Inflammatory macrophage (primary cell): Measurements from ENCODE around the gene SBNO2.

ENCODE experiments used
- DNase-seq, 2 donors: peaks; one replicate each; pipeline ENCODE4 v3.0.0-alpha.2; 2020 to 2022

SBNO2 gene

GRCh38 chr19:1151917-1152587, 22.0 kb downstream of the SBNO2 start:
- DNase-seq: no peak

DNA sequence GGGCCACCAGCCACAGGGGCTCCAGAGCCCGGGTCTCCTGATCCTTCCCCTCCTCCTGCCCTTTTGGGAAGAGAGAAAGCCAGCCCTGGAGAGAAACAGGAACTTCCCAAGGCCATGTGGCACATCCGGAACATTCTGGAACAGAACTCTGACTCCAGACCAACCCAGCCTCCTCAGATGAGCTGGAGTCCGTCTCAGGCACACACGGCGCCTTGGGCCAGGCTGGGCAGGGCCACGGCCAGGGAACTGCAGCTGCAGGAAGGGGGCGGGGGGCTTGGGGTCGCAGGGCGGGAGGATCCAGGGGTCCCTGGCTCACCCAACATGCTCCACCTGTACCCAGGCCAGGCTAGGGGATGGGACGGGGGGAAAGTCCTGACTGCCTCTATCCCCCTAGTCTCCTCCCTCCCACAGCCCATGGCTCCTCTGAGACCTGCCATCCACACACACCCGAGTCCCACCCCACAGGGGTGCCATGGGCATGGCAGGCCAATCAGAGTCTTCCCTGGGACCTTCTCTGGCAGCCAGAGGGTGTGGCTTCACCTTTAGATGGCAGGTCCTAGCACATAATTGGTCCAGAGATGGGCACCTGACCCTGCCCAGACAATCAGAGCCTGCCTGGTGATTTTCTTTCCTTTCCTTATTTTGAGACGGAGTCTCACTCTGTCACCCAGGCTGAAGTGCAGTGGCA, 22.9 kb downstream of the SBNO2 start:
- DNase-seq: peak in 1 of 2 donors; percentile 50

DNA sequence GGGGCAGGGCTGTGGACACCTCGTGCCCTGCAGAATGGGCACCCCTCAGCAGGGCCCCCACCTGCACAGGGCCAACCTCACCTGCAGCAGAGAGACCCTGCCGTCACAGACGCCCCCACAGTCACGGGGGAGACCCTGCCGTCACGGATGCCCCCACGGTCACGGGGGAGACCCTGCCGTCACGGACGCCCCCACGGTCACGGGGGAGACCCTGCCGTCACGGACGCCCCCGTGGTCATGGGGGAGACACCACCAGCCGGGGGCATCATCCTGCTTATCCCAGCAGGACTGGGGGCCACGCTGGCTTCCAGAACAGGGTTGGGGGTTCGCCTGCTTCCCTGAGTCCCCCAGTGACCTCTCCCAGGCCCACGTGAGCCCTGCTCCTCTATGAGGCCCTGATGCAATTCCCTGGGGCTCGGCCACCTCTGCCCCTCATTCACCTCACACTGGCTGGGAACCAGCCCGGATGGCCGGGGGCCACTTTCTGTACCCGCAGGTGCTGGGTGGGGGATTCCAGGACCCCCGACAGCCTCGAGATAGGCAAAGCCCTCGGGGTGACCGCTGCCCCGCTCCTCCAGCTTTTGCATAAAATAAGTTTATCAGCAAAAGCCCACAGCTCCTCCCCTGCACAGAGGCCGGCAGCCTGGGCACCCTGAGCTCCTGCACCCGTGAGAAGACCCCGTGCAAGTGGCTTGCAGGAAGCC, 23.6 kb downstream of the SBNO2 start:
- no peak for DNase-seq

GRCh38 chr19:1149259-1150045, 24.6 kb downstream of the SBNO2 start:
- no peak for DNase-seq

- DNase-seq: no peak
These were observed 26.0 kb downstream of the SBNO2 start for GRCh38 chr19:1147934-1148549.

- no peak for DNase-seq
These were observed 26.9 kb downstream of the SBNO2 start for GRCh38 chr19:1146858-1147780.

DNA sequence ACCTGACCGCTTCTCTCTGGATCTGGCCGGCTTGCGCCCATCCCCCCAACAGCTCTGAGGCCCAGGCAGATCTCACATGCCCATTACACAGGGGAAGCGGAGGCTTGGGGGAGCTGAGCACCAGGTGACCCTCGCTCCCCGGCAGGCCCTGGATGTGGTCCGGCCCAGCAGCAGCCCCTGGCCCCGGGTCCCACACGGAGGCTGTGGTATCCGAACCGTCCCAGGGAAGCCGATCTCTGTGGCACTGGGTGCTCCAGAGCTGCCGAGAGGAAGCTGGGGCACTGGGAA, 27.7 kb downstream of the SBNO2 start:
- DNase-seq: no peak

DNA sequence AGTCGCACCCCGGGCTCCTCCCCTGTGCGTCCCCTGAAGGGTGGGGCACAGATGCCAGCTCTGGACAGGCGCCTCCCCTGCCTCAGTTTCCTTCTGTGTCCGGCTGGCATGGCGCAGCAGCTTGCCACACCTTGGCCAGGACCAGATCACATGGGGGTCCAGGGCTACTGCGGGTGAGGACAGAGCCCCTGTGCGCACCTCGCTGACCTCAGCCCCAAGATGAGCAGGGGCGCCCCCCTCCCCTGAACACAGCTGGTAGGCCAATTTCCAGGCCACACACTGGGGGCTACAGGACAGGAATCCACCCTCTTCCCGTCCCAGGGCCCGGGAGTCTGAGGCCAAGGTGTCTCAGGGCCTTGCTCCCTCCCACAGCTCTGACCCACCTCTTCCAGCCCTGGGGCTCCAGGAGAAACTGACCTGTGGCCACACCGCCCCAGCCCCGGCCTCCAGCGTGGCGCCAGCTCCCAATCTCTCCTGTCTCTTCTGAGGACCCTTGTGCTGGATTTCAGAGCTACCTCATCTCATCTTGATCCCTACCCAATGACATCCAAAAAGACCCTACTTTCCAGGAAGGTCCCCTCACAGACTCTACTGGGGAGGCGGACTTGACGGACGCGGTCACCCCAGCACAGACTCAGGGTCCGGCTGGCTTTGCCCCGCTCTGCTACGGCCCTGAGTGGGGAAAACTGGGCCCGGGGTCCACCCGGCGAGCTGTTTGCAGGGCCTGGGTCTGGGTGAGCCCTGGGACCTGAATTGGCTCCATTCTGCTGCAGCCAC, 28.2 kb downstream of the SBNO2 start:
- DNase-seq: no peak

- DNase-seq: no peak
These were observed 29.3 kb downstream of the SBNO2 start for GRCh38 chr19:1144741-1145140.

DNA sequence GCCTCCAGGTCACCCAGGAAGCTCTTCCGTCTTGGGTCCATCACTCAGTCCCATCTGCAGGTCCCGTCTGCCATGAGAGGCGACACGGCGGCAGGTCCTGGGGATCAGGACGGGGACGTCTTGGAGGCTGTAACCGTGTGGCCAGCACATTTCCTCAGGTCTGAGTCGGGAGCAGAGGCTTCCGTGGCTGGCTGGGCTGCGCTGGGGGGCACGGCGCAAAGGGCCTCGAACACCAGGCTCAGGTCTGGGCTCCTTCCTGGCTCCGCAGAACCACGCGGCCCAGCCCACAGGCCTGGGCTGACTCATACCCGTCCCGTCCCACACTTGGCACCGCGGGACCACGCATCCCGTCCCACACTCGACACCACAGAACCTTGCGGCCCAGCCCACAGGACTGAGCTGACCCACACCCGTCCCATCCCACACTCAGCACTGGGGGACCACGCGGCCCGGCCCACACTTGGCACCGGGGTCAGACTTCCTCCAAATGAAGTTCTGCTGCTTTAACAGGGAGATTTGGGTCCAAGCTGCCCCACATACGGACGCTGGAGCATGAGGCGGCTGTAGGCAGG, 30.2 kb downstream of the SBNO2 start:
- peak in 1 of 2 donors; percentile 37 for DNase-seq

DNA sequence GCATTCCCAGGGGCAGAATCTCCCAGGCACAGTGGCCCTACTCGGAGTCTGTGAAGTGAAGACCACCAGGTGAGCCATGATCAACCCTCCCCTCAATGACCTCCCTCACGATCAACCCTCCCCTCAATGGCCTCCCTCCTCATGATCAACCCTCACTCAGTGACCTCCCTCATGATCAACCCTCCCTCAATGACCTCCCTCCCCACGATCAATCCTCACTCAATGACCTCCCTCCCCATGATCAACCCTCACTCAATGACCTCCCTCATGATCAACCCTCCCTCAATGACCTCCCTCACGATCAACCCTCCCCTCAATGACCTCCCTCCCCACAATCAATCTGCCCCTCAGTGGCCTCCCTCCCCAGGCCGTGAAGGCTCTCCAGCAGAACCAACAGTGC, 32.1 kb downstream of the SBNO2 start:
- DNase-seq: no peak

GRCh38 chr19:1140272-1141027, 33.6 kb downstream of the SBNO2 start:
- no peak for DNase-seq

DNA sequence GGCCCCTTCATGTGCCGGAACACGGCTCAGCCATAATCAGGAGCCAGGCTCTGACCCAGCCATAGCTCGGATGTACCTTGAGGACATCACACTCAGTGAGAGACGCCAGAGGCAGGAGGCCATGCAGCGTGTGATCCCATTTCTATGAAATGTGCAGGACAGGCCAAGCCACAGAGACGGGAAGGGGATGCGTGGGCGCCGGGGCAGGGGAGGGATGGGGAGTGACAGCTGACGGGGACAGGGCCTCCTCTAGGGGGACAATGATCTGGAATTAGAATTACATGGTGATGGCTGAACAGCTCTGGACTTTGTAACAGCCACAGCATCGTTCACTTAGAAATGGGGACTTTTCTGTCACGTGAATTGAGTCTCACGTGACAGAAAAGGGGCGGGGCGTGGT, 34.9 kb downstream of the SBNO2 start:
- no peak for DNase-seq

DNA sequence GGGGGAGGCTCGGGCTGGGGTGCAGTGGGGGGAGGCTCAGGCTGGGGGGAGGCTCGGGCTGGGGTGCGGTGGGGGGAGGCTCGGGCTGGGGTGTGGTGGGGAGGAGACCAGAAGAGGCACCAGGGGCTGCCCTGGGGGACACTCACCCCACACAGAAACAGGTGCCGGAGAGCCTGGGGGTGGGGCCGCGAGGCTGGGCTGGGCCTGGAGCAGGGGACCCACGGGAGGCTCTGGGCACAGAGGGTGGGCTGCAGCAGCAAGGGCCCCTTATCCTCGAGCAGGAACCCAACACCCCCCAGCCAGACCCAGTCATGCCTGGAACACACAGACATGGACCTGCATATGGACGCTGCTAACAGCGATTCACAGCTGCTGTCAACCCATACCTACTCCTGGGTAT, 35.9 kb downstream of the SBNO2 start:
- DNase-seq: no peak

DNA sequence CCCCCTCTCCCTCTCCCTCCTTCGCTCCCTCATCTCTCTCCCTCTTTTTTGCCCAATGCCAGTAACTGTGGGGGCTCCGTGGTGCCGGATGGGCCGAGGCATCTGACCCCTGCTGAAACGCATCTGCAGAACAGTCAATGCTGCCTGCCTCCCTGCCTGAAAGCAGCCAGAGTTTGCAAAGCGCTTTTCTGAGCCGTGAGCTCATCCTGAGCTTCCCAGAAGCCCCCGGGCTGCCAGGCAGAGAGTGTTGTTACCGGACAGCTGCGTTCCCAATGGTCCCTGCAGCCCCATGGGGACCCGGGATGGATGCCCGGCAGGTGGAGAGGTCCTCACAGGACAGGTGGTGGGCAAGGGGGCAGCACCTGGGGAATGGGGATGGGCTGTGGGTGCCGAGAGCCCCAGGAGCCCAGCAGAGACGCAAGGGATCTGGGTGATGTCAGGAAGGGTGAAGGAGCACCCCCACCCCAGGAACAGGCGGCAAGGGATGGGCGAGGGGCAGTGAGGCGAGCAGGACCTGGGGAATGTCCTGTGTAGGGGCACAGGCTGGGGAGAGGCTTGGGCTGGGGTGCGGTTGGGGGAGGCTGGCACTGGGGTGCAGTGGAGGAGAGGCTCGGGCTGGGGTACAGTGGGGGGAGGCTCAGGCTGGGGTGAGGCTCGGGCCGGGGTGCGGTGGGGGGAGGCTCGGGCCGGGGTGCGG, 37.3 kb downstream of the SBNO2 start:
- DNase-seq: no peak

GRCh38 chr19:1136201-1136600, 37.9 kb downstream of the SBNO2 start:
- no peak for DNase-seq

DNA sequence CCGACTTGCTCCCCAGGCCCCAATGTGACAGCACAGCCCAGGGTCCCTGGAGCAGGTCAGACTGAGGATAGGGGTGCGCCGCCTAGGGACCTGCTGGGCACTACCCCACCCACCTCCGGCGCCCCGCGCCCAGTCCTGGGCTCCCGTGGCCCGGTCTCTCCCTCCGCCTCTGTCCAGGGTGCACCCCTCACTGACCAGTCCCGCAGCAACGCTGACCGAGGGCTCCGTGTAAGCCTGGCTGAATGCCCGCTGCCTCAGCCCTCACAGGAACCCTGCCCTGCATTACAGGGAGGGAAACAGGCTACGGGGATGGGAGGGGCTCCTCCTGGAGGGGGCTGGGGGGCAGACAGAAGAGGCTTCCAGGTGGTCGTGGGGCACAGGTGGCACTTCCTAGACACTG, 38.6 kb downstream of the SBNO2 start:
- no peak for DNase-seq

- no peak for DNase-seq
These were observed 39.6 kb downstream of the SBNO2 start for GRCh38 chr19:1134431-1134830.

GRCh38 chr19:1133471-1133929, 40.6 kb downstream of the SBNO2 start:
- peak in 1 of 2 donors; percentile 21 for DNase-seq
